Heart right ventricle (tissue), 16 donors: ENCODE measurements around the gene ASPHD2. TPM values are rescaled to one million over a fixed set of nuclear protein-coding genes. Genes with fewer than 3 reads are reported as not detected.

Source experiments
- ATAC-seq, 8 donors: fragments of 200-7000 bp; cut with Tn5 transposase; one replicate each; pipeline ENCODE4 v1.9.1; 2020; ENCODE audit warnings: mild to moderate bottlenecking in 8 of 8, moderate library complexity in 8 of 8, moderate number of reproducible peaks in 1 of 8
- DNase-seq, 2 donors: peaks; one replicate each; pipeline ENCODE4 v3.0.0-alpha.2; 2020
- H3K27ac ChIP-seq, 10 donors: fragments of 200-600 bp; sonication (generic) in 2 of 10; one replicate each; pipeline versions ENCODE4 v1.5.0 to v1.8.0; 2020 to 2022; ENCODE audit warnings: mild to moderate bottlenecking in 3 of 10
- H3K27me3 ChIP-seq, 7 donors: fragments of 200-600 bp; one replicate each; pipeline ENCODE4 v1.8.0; 2021 to 2022; ENCODE audit warnings: mild to moderate bottlenecking in 2 of 7
- H3K36me3 ChIP-seq, 9 donors: fragments of 200-600 bp; sonication (generic) in 1 of 9; one replicate each; pipeline versions ENCODE4 v1.5.0 to v1.8.0; 2020 to 2022; ENCODE audit warnings: mild to moderate bottlenecking in 2 of 9
- H3K4me1 ChIP-seq, 9 donors: fragments of 200-600 bp; sonication (generic) in 1 of 9; one replicate each; pipeline versions ENCODE4 v1.5.0 to v1.8.0; 2020 to 2022; ENCODE audit warnings: mild to moderate bottlenecking in 4 of 9
- H3K4me3 ChIP-seq, 10 donors: fragments of 200-600 bp; sonication (generic) in 2 of 10; one replicate each; pipeline versions ENCODE4 v1.5.0 to v1.8.0; 2020 to 2022; ENCODE audit warnings: mild to moderate bottlenecking in 7 of 10, moderate library complexity in 2 of 10
- H3K9me3 ChIP-seq, 11 donors: fragments of 200-600 bp in 10 of 11; sonication (generic) in 2 of 11; one replicate each; pipeline versions ENCODE4 v1.5.0 to v1.8.0; 2013 to 2022; ENCODE audit warnings: mild to moderate bottlenecking in 2 of 11, control low read depth in 1 of 11, moderate library complexity in 1 of 11
- WGBS, 2 donors: extraction: QIAGEN DNeasy Blood & Tissue Kit; methylation state at CpG; one replicate each; pipeline ENCODE4 v1.1.7; 2013; ENCODE audit warnings: inconsistent platforms in 1 of 2; 5-methylcytosine and 5-hydroxymethylcytosine counted together
- intact Hi-C, 10 donors: fragments of 100-400 bp; cut with DNase I; formaldehyde crosslinking; loops; one replicate each; pipeline versions ENCODE4 v1.11.1 to v1.14.2; 2022
- polyA plus RNA-seq, 2 donors: library from polyadenylated mRNA; stranded (reverse); fragments of 200-250 nt; gene quantifications; one replicate each; pipeline ENCODE4 v1.2.3, GENCODE V29; 2013
- total RNA-seq, 10 donors: library from RNA; stranded (reverse); fragmentation: NEBNext Ultra II Directional in 3 of 10; extraction: Animal tissue kit (Norgen Biotek cat#: 25700) in 3 of 10; gene quantifications; one replicate each; pipeline versions ENCODE4 v1.2.1 to v1.2.4, GENCODE V29; 2021 to 2023
- TF ChIP-seq, protein P1 (sequence below), 9 donors: fragments of 200-600 bp; sonication (generic) in 2 of 9; IDR thresholded peaks; one replicate each; pipeline versions ENCODE4 v1.5.0 to v1.8.0; 2021 to 2022; ENCODE audit warnings: antibody characterized with exemption in 9 of 9, mild to moderate bottlenecking in 5 of 9, moderate library complexity in 1 of 9
- donor health status: Arrhythmogenic right ventricular cardiomyopathy.
- donor health status: ischemic (EF 13 %, LVEDD 7.1; RV severe dilation, severe dysfunction).
- donor health status: healthy with polysubstance abuse.
- donor health status: DM: no; HTN: yes; CAD: no.
- donor health status: DM: no; HTN: no; CAD: no.
- donor health status: ischemic (EF 25% LVEDD 6.9; RV normal size, moderate dysfunction).
- donor health status: ischemic (EF 25% LVEDD 5.7; RV mildly dilated, moderate dysfunction).
- donor health status: healthy.
- donor health status: DM: yes; HTN: yes; CAD: no.
- donor health status: Ischemic cardiomyopathy.
- donor health status: ischemic (EF 35%, LVEDD 5.7; RV mildly dilated, moderate dysfunction).
- donor health status: nonischemic (EF 11% LVEDD 7.7; RV severe dilation, severe dysfunction).
- donor health status: DM: yes; HTN: yes; CAD: no.
- donor health status: PGD.
- donor health status: ischemic (EF 29% LVEDD 5.4; RV normal size, mild dysfunction).
- donor health status: nonischemic (EF 23%, LVEDD 6.1; RV moderate dilation, normal function).

The ASPHD2 gene
- total and polyA plus RNA-seq, 12 donors: 0.07 to 1.8 (median 0.15) TPM; not detected in 3

DNA sequence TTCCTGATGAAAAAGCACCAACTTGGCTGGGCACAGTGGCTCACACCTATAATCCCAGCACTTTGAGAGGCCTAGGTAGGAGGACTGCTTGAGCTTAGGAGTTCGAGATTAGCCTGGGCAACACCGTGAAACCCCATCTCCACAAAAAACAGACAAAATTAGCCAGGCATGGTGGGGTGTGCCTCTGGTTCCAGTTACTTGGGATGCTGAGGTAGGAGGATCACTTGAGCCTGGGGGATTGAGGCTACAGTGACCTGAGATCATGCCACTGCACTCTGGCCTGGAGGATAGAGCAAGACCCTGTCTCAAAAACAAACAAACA is 51.5 kb downstream of the ASPHD2 start:
- H3K27me3 ChIP-seq: no peaks in the 10 kb centered on the region
- WGBS, 2 donors: 88% methylated on average over 2 of the region's 2 CpGs
- H3K36me3 ChIP-seq: peaks cover 0 to 48% (median 14%) of the 10 kb centered on the region in 9 donors
- intact Hi-C loops: loop anchor here in 2 of 10 donors (5.0 to 10.0 kb wide), 2 partner anchors 112 to 174 kb away; partner anchors contain the start of genes MIAT (in 1 of the 2) and TPST2 (in 1 of the 2)
- TF ChIP-seq, protein P1, sequence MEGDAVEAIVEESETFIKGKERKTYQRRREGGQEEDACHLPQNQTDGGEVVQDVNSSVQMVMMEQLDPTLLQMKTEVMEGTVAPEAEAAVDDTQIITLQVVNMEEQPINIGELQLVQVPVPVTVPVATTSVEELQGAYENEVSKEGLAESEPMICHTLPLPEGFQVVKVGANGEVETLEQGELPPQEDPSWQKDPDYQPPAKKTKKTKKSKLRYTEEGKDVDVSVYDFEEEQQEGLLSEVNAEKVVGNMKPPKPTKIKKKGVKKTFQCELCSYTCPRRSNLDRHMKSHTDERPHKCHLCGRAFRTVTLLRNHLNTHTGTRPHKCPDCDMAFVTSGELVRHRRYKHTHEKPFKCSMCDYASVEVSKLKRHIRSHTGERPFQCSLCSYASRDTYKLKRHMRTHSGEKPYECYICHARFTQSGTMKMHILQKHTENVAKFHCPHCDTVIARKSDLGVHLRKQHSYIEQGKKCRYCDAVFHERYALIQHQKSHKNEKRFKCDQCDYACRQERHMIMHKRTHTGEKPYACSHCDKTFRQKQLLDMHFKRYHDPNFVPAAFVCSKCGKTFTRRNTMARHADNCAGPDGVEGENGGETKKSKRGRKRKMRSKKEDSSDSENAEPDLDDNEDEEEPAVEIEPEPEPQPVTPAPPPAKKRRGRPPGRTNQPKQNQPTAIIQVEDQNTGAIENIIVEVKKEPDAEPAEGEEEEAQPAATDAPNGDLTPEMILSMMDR (IDR thresholded peaks at IDR 0.05): no peak
- DNase-seq (no peak), ATAC-seq (no peak)
- H3K9me3 ChIP-seq: no peaks in the 10 kb centered on the region
- H3K4me3 ChIP-seq: no peak overlapping the region
- peaks cover 0 to 64% (median 60%) of the 10 kb centered on the region in 9 donors for H3K4me1 ChIP-seq
- H3K27ac ChIP-seq: no peak overlapping the region

DNA sequence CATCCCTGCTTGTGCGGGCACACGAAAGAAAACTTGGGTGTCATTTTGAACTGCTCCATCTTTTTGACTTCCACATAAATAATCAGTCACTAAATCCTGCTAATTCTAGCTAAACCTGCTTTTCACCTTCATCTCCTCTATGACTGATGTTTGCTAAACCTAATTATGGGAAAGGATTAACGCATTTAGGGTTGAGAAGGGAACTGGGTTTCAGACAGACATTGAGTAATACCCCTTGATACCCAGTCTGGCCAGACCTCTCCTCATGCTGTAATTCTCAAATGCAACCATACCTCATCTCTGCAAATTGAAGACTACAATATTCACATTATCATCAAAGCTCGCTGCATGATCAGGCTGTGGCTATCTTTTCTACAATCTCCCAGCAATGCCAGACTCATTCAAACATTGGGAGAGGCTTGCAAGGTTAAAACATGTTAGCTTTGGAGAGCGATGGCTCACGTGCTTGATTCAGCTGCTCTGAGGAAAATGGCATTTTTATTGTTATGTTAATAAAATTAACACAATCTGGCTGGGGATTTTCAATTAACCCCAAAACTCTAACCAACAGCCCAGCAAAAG is 52.1 kb downstream of the ASPHD2 start:
- DNase-seq (no peak), ATAC-seq (no peak)
- Histone ChIP-seq H3K9me3 (no peaks in the 10 kb centered on the region), H3K36me3 (peaks cover 0 to 48% (median 14%) of the 10 kb centered on the region in 9 donors), H3K4me1 (peaks cover 0 to 68% (median 60%) of the 10 kb centered on the region in 9 donors), H3K27me3 (no peaks in the 10 kb centered on the region), H3K4me3 (no peak overlapping the region), H3K27ac (no peak overlapping the region)
- intact Hi-C loops: loop anchor here in 2 of 10 donors (5.0 to 10.0 kb wide), 2 partner anchors 111 to 174 kb away; partner anchors contain the start of genes MIAT (in 1 of the 2) and TPST2 (in 1 of the 2)
- WGBS, 2 donors: 76 to 79% methylated on average over 6 of the region's 6 CpGs
- TF ChIP-seq, protein P1 (IDR thresholded peaks at IDR 0.05): no peak

DNA sequence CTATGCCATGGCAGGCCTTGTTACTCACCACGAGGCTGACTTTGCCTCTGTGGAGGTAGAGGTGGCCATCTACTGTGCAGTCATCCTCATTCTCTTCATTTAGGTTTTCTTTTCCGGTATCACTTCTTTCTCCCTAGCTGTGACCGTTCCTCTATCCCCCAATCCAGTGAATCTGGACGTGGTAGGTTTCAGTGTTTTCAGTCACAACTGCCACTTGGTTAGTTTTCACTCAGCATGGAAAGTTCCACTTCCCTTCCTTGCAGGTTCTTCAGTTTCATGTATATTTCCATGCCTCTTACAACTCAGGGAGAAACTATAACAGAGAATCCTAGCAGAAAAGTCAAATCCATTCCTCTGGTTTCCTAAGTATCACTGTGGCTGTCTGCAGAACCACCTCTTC is 52.6 kb downstream of the ASPHD2 start:
- Histone ChIP-seq H3K36me3 (peaks cover 0 to 48% (median 14%) of the 10 kb centered on the region in 9 donors), H3K27ac (no peak overlapping the region), H3K27me3 (no peaks in the 10 kb centered on the region), H3K9me3 (no peaks in the 10 kb centered on the region), H3K4me3 (no peak overlapping the region), H3K4me1 (peaks cover 0 to 68% (median 60%) of the 10 kb centered on the region in 9 donors)
- TF ChIP-seq, protein P1 (IDR thresholded peaks at IDR 0.05): no peak
- no peak for DNase-seq
- WGBS, 2 donors: 73 to 80% methylated on average over 4 of the region's 4 CpGs
- intact Hi-C loops: loop anchor here in 2 of 10 donors (5.0 to 10.0 kb wide), 2 partner anchors 111 to 173 kb away; partner anchors contain the start of genes MIAT (in 1 of the 2) and TPST2 (in 1 of the 2)
- ATAC-seq: no peak

DNA sequence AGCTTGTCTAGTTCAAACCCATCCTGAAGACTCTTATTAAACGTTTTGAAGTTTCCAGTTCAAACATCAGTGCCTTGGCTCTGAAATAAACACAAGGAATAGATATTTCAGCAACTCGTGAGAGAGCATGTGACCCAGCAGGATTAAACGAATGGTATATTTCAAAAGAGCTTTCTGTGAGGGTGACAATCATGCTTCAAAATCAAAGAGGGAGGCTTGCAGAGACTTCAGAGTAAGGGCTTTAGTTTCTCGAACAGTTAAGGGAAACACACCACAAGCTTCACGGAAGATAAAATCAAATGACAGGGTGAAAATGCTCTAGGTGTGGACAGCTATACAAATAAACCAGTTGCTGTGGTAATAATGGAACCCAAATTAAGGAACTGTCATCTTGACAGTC is 53.1 kb downstream of the ASPHD2 start:
- Histone ChIP-seq H3K9me3 (no peaks in the 10 kb centered on the region), H3K27ac (no peak overlapping the region), H3K4me1 (peaks cover 0 to 68% (median 60%) of the 10 kb centered on the region in 9 donors), H3K36me3 (peaks cover 0 to 48% (median 15%) of the 10 kb centered on the region in 9 donors), H3K4me3 (peak overlapping the region in 3 of 10 donors; percentile 70 to 100 (median 99)), H3K27me3 (no peaks in the 10 kb centered on the region)
- no peak for ATAC-seq
- intact Hi-C loops: loop anchor here in 2 of 10 donors (5.0 to 10.0 kb wide), 2 partner anchors 110 to 173 kb away; partner anchors contain the start of genes MIAT (in 1 of the 2) and TPST2 (in 1 of the 2)
- no peak for DNase-seq
- TF ChIP-seq, protein P1 (IDR thresholded peaks at IDR 0.05): no peak
- WGBS, 2 donors: 46 to 49% methylated on average over 5 of the region's 5 CpGs
